H1 (cell line): ENCODE data around the gene CD48. TPM values are rescaled to one million over a fixed set of nuclear protein-coding genes. Genes with fewer than 3 reads are reported as not detected.

Experiments used
- EP300 ChIP-seq, 2 experiments: IDR thresholded peaks; 1 replicate in 1 of 2; 2 replicates in 1 of 2; pipeline ENCODE4 v1.6.1; 2011 to 2012; ENCODE audit warnings: low read depth in 2 of 2, low read length in 2 of 2, mild to moderate bottlenecking in 2 of 2, borderline replicate concordance in 1 of 2, inconsistent platforms in 1 of 2, moderate library complexity in 1 of 2
- POLR2A ChIP-seq, 2 experiments: IDR thresholded peaks; 1 replicate in 1 of 2; 2 replicates in 1 of 2; pipeline ENCODE4 v1.6.1; 2011; ENCODE audit warnings: low read depth in 2 of 2, low read length in 2 of 2, mild to moderate bottlenecking in 2 of 2; ENCODE audit errors: control extremely low read depth in 1 of 2
- polyA plus RNA-seq, 7 experiments: library from polyadenylated mRNA; depleted of rRNA in 3 of 7; stranded (reverse) in 5 of 7; unstranded in 2 of 7; fragments of >200 nt in 5 of 7; fragments of 200-250 nt in 2 of 7; gene quantifications; 1 replicate in 5 of 7; 2 replicates in 1 of 7; 4 replicates in 1 of 7; pipeline versions ENCODE4 v1.2.1 to v1.2.3, GENCODE V29; 2011 to 2013; ENCODE audit warnings: missing spikeins in 2 of 7, mixed read lengths in 2 of 7
- total RNA-seq: library from RNA; stranded (reverse); fragmentation: NEBNext Ultra II Directional; extraction: Animal tissue kit (Norgen Biotek cat#: 25700); gene quantifications from 2 replicates; pipeline ENCODE4 v1.2.1, GENCODE V29; 2021

Gene CD48
- total and polyA plus RNA-seq, 2 of the 8 experiments (the other 6 are each of a cell fraction or from before 2014, with no cell fraction given), result 0.08 TPM; not detected in 1

- TF ChIP-seq POLR2A (IDR thresholded peaks at IDR 0.05; ENCODE audit: control extremely low read depth in 1 of 2, low read depth in 2 of 2, low read length in 2 of 2) (no peak), EP300 (IDR thresholded peaks at IDR 0.05; ENCODE audit: borderline replicate concordance in 1 of 2, low read depth in 2 of 2, low read length in 2 of 2) (no peak)
Measured at GRCh38 chr1:160647329-160647720, 64.3 kb downstream of the CD48 start (continued).
